Fibroblast of skin of left biceps (primary cell): Measurements from ENCODE around the gene HMGCLL1.

Experiments
- DNase-seq, 2 experiments: peaks; one replicate each; pipeline ENCODE4 v3.0.0-alpha.2; 2013; ENCODE audit warnings: low read depth in 2 of 2

Gene HMGCLL1

DNA sequence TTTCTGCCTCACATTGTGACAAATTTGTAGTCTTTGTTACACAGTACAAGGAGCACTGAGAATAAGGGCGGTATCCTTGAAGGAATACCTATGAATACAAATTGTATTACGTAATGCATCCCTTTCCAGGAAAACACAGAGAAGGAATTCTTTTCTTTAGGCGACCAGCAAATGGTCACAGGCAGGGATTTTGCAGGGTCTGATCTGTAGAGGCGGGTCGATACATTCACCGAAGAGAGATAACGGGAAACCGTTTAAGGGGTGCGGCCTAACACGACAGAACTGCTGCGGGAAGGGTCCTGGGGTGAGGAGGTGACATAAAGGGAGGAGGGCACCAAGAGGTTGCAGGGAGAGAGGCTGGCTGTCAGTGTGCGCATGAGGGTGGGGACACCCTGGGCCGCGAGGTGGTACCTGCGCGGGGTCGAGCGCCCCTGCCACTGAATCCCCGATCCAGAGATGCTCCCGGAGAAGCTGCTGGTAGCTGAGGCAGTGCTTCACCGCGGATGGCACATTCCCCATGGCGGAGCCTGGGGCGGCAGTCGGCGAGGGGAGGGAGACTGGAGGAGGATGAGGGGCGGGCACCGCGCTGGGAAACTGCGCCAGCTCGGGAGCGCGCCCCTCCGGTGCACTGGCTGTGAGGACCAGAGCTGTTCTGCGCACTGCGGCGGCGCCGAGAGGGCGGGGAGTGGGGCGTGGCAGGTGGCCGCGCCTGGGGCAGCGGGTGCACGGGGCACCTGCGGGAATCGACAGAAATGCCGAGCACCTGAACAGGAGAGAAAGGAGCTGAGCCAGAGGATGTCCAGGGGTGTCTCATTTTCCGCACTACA lies at the start of gene HMGCLL1:
Gene HMGCLL1, minus strand, starts transcription at position 656 of the 827 bp plus-strand sequence. Its CDS starts 137 bp downstream, at position 519.
- DNase-seq: no peak

- DNase-seq: no peak
Measured at GRCh38 chr6:55621993-55622392, 43.0 kb upstream of the HMGCLL1 start.

DNA sequence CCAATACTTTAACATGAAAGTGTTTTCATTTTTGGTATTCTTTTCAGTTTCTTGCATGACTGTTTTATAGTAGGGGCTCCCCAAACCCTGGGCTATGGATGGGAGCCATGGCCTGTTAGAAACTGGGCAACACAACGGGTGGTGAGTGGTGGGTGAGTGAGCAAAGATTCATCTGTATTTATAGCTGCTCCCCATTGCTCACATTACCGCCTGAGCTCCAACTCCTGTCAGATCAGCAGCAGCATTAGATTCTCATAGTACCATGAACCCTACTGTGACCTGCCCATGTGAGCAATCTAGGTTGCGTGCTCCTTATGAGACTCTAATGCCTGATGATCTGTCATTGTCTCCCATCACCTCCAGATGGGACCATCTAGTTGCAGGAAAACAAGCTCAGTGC lies 42.3 kb upstream of the HMGCLL1 start:
- no peak for DNase-seq

- peak; percentile 5 to 6 for DNase-seq
Measured at GRCh38 chr6:55617272-55617671, 38.3 kb upstream of the HMGCLL1 start.

DNA sequence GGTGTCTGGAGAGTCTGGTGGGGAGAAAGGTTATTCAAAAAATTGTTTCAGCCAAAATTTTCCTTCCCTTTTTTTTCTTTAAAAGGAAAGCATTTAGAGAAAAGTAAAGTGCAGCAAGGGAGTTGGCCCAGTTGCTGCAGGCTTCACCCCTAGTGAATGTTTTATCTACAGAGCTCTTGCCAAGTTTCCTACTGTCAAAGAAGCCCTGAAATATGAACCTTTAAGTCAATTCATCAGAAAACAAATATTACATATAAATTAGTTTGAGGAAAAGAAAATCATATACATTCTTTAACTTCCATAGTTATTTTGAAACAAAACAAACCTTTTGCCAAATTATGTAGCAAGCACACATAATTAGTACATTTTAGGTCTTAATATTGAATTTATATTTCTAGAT lies 25.0 kb upstream of the HMGCLL1 start:
- DNase-seq: no peak

DNA sequence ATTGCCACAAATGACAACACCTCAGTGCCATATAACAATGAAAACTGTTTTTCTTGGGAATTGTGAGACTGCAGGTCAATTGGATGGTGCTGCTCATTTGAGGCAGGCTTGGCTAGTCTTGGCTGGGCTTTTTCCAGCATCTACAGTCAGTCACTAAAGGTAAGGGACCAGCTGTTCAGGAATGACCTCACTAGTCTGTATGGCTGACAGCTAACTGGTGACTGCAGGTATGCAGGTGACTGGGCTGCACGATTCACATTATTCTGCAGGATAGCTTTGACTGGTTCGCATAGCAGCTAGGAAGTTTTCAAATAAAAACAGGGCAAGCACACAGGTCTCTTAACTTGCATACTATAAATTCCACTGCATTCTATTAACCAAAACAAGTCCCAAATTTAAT lies 22.1 kb upstream of the HMGCLL1 start:
- no peak for DNase-seq

GRCh38 chr6:55594442-55594841 lies 15.4 kb upstream of the HMGCLL1 start:
- no peak for DNase-seq

- no peak for DNase-seq
Measured at GRCh38 chr6:55584654-55585354, 5.8 kb upstream of the HMGCLL1 start.

DNA sequence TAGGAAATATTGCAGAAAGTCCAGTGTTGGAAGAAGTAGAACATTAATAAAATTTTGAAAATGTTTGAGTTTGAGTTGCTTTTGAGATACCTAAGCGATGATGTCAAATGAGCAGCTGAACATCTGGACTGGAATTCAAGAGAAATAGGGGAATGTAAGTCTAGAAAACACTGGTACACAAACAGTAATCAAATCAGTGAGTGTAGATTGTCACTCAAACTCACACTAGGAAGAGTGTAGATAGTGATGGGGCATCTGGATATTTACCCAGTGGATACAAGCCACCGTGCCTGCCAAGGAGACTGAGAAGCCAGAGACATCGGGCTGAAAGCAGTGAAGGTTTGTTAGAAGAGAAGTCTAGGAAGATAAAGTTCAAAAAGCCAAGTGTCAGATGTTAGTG lies 2.2 kb downstream of the HMGCLL1 start:
- no peak for DNase-seq

GRCh38 chr6:55574556-55574955 lies 4.4 kb downstream of the HMGCLL1 start:
- DNase-seq: no peak

DNA sequence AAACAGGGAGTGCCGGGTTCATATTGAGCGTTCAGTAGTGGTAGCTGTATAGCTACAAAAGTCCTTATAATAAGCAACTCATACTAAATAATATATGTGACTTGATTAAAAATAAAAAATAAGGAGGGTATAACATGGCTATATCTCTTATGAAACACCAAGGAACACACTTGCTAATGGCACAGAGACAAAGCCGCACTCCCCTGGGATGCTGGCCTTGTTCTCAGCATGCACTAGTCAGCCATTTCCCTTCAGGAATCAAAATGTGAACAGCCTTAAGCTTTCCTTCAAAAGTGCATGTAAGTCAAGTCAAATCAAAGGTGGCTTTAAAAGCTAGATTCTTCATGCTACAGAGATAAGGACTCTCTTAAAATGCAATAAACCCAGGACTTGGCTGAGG lies 9.4 kb downstream of the HMGCLL1 start:
- DNase-seq: no peak

- DNase-seq: no peak
Measured at GRCh38 chr6:55568808-55569439, 10.1 kb downstream of the HMGCLL1 start.

GRCh38 chr6:55567558-55567957 lies 11.4 kb downstream of the HMGCLL1 start:
- no peak for DNase-seq

DNA sequence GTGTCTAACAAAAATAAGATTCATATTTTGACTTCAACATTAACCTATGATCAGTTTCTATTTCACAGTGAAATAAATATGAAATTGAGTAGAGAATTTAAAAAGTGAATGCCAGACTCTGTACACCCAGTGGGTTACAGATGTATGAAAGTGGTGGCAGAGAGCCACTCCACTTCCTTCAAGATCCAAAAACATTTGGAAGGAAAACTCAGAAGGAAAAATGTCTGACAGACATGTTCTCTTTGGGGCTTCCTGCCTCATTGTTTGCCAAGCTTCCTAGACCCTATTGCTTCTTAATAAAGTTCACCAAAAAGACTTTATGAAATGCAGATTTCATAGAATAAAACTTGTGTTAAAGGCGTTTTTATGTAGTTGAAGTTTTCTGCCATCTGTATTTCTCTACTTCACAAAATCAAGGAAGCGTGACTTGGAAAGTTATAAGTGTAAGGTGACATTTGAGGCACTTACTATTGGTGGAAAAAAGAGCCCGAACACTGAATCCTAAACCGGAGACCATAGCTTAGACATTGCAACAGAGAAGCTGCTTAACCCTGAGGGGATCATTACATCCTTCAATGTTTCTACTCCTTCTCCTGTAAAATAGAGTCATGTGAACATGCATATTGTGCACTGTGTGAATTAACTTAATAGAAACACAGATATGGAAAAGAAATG lies 12.8 kb downstream of the HMGCLL1 start:
- DNase-seq: no peak

- DNase-seq: no peak
Measured at GRCh38 chr6:55562318-55562717, 16.7 kb downstream of the HMGCLL1 start.

DNA sequence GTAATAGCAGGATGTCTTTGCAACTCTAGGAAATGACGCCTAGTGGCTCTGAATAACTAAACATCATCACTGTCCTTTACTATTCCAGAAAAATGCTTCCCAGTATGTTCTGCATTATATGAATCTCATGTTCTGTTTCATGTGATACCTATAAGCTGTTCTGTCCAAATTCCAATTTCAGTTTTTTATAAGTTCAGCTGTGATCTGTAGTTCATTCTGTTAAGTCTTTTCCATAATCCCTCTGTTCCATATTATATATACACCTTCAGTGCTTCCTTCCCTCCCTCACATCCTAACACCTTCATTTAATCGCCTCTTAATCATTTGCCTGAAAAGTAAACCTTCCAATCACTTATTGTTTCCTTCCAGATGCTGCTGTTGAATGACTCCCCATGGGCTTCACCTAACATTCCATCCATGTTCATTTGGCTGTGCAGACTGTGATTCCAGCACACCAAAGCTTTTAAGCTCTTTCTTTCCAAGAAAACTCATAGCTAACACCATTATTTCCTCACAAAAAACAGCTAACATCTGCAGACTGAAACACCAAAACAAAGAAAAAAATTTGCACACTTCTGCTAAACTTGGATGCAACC lies 18.6 kb downstream of the HMGCLL1 start:
- no peak for DNase-seq

DNA sequence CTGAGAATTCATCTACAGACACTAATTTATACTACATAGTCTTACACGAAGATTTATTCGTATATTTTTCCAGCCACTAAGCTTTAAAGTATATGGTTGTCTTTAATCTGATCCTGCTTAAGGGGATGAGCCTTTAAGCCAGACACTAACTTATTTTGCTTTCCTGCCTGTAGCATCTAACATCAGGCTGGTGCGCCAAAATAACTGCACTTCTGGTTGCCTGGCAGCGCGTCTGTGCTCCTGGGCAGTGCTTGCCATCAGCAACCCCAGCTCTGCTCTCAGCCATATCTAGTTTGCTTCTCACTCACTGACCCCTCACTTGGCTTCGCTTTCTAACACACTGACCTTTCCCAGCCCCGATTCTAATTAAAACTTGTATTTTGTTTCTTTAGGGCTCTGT lies 21.8 kb downstream of the HMGCLL1 start:
- DNase-seq: no peak

DNA sequence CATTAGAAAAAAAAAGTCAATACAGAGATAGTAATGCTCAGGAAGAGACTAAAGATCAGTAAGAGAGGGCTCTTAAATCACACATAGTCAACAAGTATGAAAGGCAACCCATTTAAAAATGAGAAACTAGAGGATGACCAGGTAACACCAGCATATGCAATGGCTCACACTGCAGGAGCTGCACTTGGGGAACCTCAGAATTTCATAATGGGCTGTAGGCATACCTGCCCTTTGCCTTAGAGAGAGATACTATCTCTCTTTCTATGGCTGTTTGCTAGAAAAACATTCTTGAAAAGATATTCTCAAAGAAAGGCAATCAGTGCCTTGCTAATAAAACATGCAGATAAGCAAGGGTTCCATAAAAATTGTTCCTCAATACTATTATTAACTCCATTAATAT lies 33.2 kb downstream of the HMGCLL1 start:
- no peak for DNase-seq

GRCh38 chr6:55543633-55544309 lies 35.2 kb downstream of the HMGCLL1 start:
- no peak for DNase-seq

GRCh38 chr6:55541024-55541423 lies 38.0 kb downstream of the HMGCLL1 start:
- no peak for DNase-seq

DNA sequence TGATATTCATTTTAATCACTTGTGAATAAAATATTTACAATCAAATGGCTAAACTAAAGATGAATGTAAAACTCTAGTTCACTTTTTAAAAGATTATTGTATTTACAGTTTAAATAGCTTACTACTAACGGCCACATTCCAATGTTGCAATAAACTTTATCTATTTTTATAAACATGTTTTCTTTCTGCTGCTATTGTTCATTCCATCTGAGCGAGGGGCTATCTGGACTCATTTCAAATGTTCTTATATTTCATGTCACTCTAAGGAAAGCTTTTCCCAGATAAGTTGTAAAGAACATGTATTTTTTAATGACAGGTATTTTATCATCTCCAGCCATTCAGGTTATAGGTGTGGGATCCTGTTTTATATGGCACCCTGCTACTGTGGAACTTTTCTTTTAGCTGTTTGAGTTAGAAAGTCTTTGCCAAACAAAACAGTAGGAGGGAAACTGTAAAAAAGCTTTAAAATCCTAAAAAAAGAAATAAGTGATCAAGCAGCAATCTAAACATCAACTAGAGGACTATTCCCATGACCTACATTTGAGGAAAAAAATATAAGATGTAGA lies 42.5 kb downstream of the HMGCLL1 start:
- DNase-seq: no peak
